Stimulated activated CD4-positive, alpha-beta T cell treated with anti-CD3 and anti-CD28 coated beads, Interleukin-15, amount 100 ng/mL, for 48 hours (primary cell): ENCODE measurements around the gene PIR.

ENCODE experiments used
- DNase-seq, 2 donors: peaks; one replicate each; pipeline ENCODE4 v3.0.0-alpha.2; 2020; ENCODE audit warnings: low read depth in 2 of 2

The PIR gene

GRCh38 chrX:15483891-15484290, 9.2 kb downstream of the PIR start:
- DNase-seq: no peak

GRCh38 chrX:15475486-15475885, 17.6 kb downstream of the PIR start:
- no peak for DNase-seq

- DNase-seq: no peak
These were observed 18.1 kb downstream of the PIR start for GRCh38 chrX:15475021-15475420.

- no peak for DNase-seq
These were observed 19.1 kb downstream of the PIR start for GRCh38 chrX:15474028-15474427.

GRCh38 chrX:15472531-15472930, 20.6 kb downstream of the PIR start:
- DNase-seq: no peak

- DNase-seq: peak; percentile 8 to 51
These were observed 22.1 kb downstream of the PIR start for GRCh38 chrX:15471028-15471427.

- no peak for DNase-seq
These were observed 23.5 kb downstream of the PIR start for GRCh38 chrX:15469613-15470012.

GRCh38 chrX:15468036-15468435, 25.1 kb downstream of the PIR start:
- DNase-seq: no peak

GRCh38 chrX:15465896-15466651, 27.1 kb downstream of the PIR start:
- peak in 1 of 2 donors; percentile 4 for DNase-seq

- DNase-seq: no peak
These were observed 27.8 kb downstream of the PIR start for GRCh38 chrX:15465347-15465746.

- DNase-seq: no peak
These were observed 28.4 kb downstream of the PIR start for GRCh38 chrX:15464704-15465103.

- no peak for DNase-seq
These were observed 41.2 kb downstream of the PIR start for GRCh38 chrX:15451913-15452312.

- no peak for DNase-seq
These were observed 45.0 kb downstream of the PIR start for GRCh38 chrX:15448010-15448639.

- no peak for DNase-seq
These were observed 51.7 kb downstream of the PIR start for GRCh38 chrX:15441464-15441863.

GRCh38 chrX:15438332-15438731, 54.8 kb downstream of the PIR start:
- DNase-seq: no peak

GRCh38 chrX:15437724-15438123, 55.4 kb downstream of the PIR start:
- no peak for DNase-seq

GRCh38 chrX:15435836-15436619, 57.1 kb downstream of the PIR start:
- DNase-seq: no peak

- no peak for DNase-seq
These were observed 58.9 kb downstream of the PIR start for GRCh38 chrX:15434205-15434604.

GRCh38 chrX:15430584-15430983, 62.5 kb downstream of the PIR start:
- no peak for DNase-seq

GRCh38 chrX:15430076-15430475, 63.1 kb downstream of the PIR start:
- DNase-seq: no peak

GRCh38 chrX:15425024-15425423, 68.1 kb downstream of the PIR start:
- DNase-seq: no peak

GRCh38 chrX:15418707-15419181, 74.4 kb downstream of the PIR start:
- no peak for DNase-seq
